SK-N-MC (cell line): Measurements from ENCODE around the gene KRT86.

Experiments
- EZH2 ChIP-seq: fragments of 200-600 bp; sonication (generic); IDR thresholded peaks from one replicate; pipeline ENCODE4 v1.6.1; 2017; ENCODE audit warnings: antibody characterized with exemption
- POLR2AphosphoS5 ChIP-seq: IDR thresholded peaks from 2 replicates; pipeline ENCODE4 v1.6.1; 2012; ENCODE audit warnings: mild to moderate bottlenecking, low read depth, low read length, borderline replicate concordance

DNA sequence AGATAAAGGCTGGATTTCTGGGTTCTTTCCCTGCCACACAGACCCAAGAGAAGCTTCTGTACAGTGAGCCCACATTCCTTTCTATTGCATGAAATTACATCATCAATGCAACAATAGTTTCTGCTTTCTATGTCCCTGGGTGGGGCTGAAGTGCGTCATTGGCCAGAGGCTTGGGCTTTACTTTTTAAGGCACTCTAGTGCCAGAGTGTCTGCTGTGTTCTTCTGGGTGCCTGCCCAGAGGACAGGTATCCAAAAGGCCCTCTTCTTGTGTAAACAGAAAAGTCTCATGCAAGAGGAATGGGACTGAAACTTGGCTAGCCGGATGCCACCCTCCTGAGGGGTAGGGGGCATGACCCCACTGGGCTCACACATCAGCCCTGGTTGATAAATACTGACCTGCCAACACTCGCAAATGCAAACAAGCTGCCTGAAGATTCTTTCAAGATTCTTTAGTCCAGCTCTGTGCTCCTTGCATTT lies 5.9 kb downstream of the KRT86 start:
- no peak for TF ChIP-seq EZH2
- no peak for TF ChIP-seq POLR2AphosphoS5
